HG03175 (cell line): ENCODE data around the gene KRI1.
"Not testable (repeated sequence)": the region's sequence is repeated elsewhere in the genome, so short reads cannot be mapped to it uniquely, and the experiment has no call there.

Experiments
- ATAC-seq: cut with Tn5 transposase; IDR thresholded peaks from one replicate; pipeline ENCODE4 v1.9.1; 2021; ENCODE audit warnings: mild to moderate bottlenecking, moderate library complexity; ENCODE audit not compliant: unreplicated experiment

The KRI1 gene

DNA sequence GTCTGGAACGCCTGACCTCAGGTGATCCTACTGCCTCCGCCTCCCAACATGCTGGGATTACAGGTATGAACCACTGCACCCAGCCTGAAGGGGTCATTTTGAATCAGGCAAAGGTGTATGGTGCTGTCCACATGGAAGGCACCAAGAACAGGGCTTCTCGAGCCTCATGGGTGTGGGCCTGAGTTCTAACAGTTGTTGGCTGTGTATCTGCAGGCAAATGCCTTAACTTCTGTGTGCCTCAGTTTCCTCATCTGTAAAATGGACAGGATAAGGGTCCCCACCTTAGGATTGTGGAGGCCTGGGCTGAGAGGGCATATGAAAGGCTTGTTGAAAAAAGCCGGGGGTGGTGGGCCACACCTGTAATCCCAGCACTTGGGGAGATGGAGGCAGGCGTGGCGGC, 12.1 kb upstream of the KRI1 start:
- ATAC-seq: no peak

DNA sequence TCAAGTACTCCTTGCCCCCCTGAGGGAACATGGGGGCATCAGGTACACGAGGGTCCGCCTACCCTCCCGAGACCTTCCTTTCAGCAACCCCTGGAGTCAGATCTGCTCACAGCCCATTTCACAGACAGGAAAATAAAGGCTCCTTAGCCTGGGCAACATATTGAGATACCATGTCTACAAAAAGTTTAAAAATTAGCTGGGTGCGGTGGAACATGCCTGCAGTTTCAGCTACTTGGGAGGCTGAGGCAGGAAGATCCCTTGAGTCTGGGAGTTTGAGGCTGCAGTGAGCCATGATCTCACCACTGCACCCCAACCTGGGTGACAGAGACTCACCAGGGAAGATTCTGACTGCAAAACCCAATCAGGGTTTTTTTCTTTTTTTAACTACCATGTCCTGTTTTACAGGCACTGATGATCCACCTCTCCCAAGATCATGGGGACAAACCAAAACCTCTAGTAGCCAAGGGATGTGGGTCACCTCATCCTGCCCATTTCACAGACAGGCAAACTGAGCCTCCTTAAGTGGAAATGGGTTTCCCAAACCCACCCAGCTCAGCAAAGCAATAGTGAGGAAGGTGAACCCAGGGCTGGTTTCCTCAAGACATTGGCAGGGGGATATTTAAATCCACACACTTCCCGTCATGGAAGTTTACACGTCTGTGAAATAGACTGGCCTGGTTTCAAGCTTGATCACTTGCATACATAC, 9.4 kb upstream of the KRI1 start:
- ATAC-seq: no peak

DNA sequence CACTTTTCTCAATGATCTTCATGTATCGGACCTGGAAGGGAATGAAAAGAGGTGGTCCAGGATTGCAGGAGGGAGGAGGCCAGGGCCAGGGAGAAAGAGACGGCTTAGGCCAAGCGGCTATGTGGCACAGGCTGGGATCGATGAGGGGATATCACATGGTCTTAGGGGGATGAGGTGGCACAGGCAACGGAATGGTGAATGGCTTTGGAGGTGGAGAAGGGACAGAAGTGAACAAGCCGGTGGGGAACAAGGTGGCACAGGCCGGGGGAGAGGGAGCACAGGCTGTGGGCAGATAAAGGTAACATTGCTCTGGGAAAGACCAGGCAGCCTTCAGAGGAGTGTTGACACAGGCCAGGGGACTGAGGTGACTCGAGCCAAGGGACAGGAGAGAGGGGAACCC, 8.7 kb upstream of the KRI1 start:
- no peak for ATAC-seq

DNA sequence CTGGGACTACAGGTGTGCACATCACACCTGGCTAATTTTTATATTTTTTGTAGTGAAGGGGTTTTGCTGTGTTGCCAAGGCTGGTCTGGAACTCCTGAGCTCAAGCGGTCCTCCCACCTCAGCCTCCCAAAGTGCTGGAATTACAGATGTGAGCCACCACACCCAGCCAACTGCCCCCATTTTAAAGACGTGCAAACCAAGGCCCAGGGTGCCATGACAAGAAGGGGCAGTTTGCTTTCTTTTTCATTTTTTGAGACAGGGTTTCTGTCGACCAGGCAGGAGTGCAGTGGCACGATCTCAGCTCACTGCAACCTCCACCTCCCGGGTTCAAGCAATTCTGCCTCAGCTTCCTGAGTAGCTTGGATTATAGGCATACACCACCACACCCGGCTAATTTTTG, 8.0 kb upstream of the KRI1 start:
- not testable (repeated sequence) for ATAC-seq

DNA sequence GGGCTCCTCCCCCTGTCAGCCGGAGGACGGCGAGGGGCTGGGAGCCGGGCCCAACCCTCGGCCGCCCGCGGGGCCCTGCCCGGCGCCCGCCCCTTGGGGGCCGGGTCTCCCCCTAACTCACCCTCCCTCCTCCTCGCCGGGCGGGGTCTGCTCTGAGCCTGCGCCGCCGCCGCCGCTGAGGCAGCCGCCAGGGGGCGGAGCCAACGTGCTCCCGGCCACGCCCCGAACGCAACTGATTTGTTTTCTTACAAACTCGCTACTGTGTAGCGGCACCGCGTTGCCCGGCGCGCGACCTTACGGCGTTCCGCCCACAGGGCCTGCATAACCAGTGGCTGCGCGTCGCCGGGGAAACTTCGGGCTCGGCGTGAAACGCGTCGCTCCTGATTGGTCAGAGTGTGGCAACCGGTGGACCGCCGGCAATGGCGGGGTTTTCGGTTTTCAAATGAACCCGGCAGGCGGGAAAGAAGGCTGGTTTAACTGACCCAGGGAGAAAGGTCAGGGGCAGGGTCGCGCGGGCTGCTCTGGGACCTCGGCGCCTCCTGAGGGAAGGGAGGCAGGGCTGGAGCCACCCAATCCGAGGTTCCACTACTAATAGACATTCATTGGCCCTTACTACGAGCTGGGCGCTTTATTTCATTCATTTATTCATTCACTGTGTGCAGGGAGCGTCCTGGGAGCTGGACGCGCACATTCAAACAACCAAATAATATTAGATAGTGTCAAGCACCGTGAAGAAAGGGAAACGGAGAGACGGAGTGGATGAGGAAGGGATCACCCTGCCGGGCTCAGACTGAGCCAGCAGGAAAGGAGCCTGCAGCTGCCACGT, 3.2 kb upstream of the KRI1 start, which contains the start of gene CDKN2D:
CDKN2D (minus strand) TSS at position 154 of the 826 bp plus-strand sequence. CDS start 326 bp downstream, outside the sequence.
- ATAC-seq: peak; percentile 63

DNA sequence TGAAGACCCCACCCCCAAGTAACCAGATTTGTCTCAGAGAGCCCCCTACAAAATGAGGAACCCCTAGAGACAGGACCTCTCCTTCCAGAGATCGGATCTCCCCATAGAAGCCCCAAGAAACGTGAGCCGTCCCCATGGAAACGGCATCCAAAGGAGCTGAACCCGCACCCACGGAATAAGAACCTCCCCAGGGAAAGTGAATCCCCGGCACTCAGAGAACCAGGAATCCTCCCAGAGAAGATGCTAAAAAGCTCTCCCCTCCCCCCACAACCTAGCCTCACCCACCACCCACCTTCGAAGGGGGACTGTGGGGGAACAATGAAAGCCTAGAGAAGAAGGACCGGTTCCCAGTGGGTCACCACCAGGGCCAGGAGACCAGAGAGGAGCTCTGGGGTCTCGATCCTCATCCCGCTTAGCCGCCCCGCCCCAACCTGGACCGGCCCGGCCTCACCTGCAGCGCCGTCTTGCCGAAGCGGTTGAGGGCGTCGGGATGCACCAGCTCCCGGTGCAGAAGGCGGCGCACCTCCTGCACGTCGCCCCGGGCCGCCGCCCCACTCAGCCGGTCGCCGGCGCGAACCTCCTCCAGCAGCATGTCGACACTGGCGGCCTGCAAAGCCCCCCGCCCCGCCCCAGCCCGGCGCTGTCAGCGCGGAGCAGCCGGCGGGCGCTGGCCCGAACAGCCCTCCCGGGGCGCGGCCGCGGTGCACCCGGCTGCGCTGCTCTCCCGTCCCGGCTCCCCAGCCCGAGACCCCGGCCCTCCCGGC, 2.4 kb upstream of the KRI1 start:
- ATAC-seq: peak; percentile 1

DNA sequence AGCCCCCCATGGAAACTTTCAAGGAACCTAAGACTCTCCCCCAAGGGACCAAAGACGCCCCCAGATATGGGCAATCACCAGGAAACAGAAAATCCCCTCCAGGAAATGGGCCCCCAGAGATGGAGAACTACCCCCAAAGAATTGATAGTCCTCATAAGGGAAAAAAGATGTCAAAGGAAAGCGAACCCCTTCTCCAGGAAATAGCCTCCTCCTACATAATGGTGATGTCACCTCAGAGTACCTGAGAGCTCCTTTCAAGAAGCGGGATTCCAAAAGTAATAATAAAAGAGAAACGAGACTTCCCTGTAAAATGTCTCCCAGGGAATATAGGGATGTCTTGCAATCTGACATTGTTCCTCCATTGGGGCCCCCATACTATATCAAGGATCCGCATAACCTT, 1.8 kb upstream of the KRI1 start:
- no peak for ATAC-seq

DNA sequence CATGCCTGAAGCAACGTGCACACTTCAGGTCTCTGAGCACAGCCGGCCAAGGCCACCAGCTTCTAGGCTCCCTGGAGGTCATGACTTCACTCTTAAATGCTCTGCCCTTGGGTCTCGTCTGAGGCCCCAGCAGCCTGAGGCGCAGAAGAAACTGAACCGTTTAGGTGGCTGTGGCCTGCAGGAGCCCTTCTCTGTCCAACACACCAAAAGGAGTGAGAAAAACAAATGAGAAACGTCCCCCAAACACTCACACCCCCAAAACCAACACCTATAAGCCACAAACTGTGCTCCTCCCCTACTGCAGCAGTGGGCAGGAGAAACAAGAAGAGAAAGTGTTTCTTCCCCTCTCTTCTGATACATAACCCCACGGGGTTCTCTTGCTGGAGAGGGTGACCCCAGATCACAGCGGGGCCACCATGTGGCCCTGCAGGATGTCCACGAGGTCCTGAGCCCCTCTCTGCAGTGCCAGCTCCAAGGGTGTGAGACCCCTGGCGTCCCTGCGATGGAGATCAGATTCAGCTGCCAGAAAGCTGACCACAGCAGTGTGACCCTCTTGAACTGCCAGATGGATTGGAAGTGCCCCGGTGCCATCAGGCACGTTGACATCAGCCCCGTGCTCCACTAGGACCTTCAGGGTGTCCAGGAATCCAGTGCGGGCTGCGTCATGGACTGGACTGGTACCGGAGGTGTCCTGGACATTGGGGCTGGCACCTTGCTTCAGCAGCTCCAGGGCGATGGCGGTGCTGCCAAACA, 1.0 kb upstream of the KRI1 start:
- ATAC-seq: peak; percentile 21

DNA sequence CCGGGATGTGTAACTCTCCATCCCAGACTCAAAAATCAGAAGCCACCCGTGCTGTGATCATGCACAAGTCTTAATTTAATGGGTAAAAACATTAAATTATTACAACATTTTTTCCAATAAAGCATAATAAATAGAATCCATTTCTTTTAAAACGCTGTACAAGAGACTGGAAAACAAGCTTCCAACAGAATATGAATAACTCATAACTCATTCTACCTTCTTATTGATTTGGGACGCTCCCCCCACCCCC, 523 bp upstream of the KRI1 start:
- no peak for ATAC-seq

DNA sequence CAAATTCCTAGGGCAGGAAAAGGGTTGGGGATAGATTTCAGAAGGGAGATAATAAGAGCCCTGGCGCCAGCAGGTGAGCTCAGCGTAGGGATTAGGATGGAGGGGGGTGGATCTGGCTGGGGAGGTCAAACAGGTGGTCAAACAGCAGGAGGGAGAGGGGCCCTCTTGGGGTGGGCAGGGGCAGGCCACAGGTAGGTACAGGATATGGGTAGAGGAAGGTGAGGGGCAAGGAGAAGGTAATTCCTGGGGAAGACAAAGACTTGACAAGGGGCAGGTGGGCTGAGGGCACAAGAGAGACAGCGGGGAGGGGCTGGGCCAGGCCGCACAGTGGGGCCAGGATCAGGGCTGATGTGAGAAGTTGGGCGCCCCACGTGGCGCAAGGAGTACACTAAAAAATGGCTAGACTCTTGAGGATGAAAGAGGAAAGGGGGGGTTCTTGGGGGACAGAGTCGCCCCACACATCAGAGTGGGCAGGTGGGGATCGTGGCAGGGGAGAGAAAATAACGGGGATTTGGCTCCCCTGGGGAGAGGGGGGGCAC, 713 bp downstream of the KRI1 start:
- no peak for ATAC-seq

DNA sequence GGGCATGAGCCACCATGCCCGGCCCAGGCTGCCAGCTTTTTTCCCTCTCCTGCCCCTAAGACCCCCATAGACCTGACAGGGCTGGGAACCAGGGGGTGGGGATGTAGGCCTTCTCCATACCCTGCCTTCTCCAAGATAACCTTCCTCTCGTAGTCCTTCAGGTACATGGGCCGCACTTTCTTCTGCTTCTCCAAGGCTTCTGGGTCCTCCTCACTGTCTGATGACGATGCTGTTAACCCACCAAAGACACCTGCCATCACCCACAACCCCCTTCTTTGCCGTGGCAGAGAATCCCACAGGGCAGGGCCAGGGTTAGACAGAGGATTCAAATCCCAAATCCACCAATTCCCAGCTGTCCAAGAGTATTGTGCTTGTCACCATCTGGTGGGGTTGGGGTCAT, 3.2 kb downstream of the KRI1 start:
- no peak for ATAC-seq

DNA sequence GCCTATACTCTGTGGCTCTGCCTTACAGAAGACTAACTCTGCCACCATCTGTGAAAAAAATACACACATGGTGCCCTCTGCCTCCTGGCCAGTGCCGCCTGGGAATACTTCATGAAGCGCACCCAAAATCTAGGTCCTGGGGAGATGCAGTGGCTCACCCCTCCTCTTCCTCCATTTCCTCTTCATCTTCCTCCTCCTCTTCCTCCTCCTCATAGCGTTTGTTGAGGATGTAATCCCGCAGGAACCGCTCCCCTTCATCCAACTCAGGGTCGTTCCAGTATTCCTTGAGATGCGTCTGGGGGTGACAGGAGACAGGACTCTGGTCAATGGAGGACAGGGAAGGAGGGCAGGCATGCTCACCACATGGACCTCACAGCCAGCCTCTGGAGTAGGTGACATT, 5.7 kb downstream of the KRI1 start:
- no peak for ATAC-seq

DNA sequence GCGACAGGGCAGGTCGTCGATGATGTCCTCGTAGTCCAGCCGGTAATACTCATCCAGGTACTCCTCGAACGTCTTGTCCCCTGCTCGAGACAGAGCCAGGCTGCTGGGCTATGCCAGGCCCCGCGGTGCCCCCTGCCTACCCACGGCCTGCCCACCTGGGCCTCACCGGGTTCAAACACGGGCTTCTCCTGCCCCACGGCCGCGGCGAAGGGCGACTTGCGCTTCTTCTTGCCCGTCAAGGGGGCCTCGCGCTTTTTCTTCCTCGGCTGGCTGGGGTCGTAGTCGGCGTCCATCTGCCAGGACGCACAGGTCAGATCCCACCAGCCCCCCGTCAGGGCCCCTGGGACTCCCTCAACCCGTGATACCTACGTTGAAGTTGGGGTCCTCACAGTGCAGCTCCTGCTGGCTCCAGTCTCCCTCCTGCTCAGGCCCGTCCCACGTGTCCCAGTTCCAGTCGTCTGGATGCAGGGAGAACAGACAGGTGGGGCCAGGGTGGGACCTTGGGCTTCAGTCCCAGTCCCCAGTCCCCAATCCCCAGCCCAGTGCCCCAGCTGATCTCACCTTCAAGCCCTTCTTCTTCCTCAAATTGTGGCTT, 8.1 kb downstream of the KRI1 start:
- no peak for ATAC-seq

DNA sequence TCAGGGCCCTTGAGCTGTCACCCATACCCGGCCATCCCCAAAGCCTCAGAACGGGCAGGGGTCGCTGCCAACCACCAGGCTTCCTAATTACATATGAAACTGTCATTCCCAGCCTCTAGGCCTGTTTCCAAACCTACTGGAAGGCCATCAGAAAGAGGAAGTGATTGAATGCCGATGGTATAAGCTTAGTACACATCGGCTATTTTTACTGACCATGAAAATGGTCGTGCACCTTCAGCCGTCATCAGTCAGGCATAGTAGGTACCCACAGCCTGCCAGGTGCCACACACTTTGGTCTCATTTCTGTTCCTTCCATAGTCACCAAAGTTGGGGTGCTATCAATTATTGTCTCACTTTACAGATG, 10.2 kb downstream of the KRI1 start:
- no peak for ATAC-seq

DNA sequence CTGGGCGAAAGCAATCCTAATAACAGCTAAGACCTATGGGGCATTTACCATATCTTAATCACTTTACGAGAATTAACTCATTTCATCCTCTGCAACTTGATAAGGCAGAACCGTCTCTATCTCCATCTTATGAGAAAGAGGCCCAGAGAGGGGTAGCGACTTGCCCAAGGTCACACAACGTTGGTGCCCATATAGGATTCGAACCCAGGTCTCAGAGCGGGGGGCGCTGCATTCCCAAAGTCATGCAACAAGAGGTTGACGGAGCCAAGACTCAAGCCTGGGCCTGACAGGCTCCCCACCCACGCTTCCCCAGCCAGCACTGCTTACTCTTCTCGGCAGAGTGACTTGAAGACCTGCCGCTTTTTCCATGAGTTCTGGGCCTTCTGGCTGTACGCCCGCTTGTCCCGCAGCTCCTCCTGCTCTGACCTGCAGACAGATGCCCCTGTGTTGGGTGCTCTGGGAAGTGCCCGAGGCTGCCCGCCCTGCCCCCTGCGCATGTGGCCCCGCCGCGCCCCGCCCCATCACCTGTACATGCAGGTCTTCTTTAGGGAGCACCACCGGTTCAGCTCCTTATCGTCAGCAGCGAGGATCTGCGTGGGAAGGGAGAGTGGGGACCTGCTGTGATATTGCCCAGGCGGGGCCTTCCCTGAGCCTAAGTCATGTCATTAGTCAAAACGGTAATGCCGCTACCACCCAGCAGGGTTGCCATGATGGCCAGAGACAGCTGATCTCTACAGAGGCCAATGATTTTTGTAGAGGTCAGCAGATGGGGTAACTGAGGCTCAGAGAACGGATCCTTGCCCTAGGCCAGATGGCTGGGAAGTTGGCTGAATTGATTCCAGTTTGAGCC, 10.8 kb downstream of the KRI1 start:
- ATAC-seq: no peak

DNA sequence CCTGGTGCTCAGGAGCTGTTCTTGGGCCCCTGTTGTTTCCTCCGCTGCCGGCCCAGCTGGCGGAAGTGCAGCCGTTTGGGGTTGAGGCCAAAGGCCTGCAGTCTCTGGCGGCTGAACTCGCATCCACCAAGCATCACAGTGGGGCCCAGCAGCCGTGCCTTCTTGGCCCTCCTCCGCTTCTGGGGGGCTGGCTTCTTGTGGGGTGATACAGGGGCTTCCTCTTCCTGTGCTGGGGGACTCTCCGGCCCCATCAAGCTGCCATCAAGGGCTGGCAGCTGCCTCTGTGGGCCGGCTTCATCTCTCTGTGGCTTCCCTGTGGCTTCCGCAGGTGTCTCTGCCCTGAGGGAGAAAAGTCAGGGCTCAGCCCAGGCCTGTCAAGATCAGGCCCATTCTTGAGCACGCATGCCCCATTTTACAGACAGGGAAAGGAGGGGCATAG, 11.8 kb downstream of the KRI1 start:
- no peak for ATAC-seq

DNA sequence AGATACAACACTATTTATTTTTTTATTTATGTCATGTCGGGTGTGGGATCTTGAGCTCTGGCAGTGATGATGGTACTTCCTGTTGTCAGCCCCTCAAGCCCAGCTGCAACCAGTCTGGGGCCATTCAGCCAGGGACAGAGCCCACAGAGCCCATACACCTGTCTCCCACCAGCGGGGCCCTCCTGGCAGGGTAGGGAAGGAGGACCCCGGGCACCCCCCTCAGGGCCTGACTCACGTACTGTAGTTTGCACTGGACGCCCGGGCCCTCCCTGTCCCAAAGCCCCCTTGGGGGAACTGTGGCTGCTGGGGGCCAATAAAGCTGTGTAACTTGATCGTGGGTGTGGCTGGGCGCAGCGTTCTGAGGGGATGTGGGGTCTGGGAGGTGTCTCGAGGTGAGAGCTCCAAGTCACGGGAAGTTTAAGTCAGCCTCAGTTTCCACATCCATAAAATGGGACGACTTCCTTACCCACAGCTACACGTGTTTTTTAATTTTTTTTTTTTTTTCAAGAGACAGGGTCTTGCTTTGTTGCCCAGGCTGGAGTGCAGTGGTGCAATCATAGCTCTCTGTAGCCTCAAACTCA, 12.6 kb downstream of the KRI1 start:
- ATAC-seq: no peak

DNA sequence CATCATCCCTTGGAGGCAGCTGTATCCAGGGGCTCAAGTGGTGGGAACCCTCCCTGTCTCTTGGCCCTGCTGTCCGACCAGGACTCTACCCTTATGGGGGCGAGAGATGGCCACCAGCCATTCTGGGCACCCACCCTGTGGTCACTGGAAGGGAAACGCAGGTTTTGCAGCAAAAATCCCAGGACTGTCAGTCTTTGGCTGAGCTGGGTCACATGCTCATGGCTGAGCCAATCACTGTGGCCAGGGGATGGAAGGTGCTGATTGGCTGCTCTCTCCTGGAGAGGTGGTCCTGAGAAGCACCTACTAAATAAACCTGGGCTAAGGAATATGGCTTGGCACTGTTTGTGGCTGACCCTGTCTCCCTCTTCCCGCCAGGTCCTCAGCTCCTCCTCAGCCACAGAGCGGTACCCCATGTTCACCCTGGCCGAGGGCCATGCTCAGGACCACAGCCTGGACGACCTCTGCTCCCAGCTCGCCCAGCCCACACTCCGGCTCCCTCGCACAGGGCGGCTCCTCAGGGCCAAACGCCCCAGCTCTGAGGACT, 13.2 kb downstream of the KRI1 start:
- no peak for ATAC-seq

DNA sequence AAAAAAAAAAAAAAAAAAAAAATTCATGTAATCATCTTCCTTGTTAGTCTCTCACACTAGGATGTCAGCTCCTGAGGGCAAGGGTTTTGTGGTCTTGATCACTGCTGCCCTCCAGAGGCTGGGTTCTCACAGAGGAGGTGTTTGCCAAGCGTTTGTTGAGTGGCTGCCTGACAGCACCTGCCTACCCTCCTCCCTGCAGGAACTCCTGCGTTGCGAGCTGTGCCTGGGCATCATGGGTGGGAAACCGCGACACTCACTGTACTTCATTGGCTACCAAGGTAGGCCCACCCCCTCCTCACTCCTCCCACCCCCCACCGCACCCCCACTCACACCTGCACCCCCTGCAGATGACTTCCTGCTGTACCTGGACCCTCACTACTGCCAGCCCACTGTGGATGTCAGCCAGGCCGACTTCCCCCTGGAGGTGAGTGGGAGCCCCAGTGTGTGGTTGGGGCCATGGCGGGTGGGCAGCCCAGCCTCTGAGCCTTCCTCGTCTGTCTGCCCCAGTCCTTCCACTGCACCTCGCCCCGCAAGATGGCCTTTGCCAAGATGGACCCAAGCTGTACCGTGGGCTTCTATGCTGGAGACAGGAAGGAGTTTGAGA, 14.0 kb downstream of the KRI1 start:
- ATAC-seq: no peak
